ENCODE data around the gene QTRT2.

Gene QTRT2

DNA sequence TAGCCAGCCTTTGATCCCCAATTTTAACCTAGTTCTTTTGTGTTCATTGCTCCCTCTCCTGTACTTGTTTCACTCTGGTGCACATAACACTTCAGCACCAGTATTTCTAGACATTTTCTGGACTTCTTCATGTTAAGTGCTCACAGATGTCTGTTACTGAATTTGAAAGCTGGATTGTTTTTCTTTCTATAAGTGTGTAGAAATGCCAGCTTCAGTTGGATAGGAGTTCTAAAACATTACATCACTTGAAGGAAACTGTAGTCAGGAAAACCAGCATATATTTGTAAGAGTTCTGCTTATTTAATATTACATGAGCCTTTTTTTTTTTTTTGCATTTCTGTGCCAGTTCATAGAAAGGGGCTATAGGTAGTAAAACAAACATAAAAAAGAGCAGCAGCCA is 21.6 kb downstream of the QTRT2 start:
- no peak for DNase-seq (ENCODE audit: low read depth in 2 of 2)

DNA sequence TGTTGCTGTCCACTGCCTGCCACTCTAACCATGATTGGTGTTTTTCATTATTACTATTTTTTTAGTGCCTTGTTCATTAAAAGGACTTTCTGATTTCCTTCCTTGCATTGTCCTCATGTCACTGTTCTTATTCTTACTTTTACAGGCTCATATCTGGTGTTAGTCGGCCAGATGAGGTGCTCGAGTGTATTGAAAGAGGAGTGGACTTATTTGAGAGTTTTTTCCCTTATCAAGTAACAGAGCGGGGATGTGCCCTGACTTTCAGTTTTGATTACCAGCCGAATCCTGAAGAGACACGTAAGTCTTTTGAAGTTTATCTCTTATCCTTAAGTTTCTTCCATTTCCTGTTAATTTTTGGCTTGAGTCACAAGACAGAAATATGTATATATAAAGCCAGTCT is 23.2 kb downstream of the QTRT2 start:
- no peak for DNase-seq (ENCODE audit: low read depth in 2 of 2)

DNA sequence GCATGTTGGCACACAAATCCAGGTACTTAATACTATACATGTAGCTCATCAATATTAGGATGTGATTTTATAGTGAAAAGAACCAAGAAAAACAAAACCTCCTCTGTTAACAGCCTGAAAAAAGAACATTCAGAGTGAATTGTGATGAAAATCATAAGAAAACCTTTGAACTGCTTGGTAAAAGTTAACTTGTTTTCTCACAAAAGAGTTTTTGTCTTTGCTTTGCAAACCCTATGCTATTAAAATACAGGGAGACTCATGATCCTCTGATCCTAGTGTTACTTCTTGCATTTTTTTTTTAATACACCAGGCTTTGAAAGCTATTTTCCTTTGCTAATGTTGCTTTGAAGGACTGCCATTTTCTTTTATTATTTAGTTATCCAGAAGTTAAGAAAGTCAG is 23.7 kb downstream of the QTRT2 start:
- no peak for DNase-seq (ENCODE audit: low read depth in 2 of 2)

DNA sequence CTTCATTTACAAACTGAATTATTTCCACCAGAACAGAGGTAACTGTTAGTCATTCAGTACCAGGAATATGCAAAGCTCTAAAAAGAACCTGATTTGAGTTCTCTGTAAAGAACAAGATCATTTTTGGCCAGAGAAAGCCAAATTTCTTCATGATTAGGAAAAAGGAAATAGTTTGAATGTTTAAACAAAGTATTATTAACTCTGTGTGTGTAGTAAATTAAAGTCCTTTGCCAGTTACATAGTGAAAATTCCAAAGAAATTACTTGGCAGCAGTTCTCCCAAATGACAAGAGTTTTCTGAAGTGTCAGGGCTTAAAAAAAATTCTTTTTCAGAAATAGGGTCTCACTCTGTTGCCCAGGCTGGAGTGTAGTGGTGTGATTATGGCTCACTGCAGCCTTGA is 24.5 kb downstream of the QTRT2 start:
- DNase-seq (ENCODE audit: low read depth in 2 of 2): no peak

DNA sequence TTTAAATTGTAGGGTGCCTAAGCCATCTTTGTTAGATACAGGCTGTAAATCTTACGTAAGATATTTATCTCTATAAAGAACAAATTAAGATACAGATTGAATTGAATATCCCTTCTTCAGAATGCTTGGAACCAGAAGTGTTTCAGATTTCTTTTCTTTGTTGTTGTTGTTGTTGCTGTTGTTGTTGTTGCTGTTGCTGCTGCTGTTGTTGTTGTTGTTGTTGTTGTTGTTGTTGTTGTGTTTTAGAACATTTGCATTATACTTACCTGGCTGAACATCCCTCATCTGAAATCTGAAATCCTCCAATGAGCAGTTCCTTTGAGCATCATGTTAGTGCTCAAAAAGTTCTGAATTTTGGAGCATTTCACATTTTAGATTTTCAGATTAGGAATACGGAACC is 26.6 kb downstream of the QTRT2 start:
- no peak for DNase-seq (ENCODE audit: low read depth in 2 of 2)

DNA sequence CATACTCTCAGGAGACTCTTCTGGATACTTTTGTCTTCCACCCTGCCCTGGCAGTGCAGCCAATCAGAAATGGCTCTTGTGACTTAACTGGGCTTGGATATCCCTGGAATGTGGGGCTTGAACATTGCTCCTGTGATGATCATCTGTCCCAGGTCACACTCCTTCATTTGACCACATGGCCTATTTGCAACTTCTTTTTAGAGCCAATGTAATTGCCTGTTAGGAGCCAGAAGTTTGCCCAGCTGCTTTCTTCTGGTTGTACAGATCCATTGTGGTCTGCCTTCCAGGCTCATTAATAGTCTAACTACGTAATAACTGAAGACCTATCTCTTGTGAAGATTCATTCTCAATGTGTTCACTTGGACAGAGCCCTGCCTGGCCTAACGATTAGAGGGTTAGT is 29.8 kb downstream of the QTRT2 start:
- no peak for DNase-seq (ENCODE audit: low read depth in 2 of 2)

DNA sequence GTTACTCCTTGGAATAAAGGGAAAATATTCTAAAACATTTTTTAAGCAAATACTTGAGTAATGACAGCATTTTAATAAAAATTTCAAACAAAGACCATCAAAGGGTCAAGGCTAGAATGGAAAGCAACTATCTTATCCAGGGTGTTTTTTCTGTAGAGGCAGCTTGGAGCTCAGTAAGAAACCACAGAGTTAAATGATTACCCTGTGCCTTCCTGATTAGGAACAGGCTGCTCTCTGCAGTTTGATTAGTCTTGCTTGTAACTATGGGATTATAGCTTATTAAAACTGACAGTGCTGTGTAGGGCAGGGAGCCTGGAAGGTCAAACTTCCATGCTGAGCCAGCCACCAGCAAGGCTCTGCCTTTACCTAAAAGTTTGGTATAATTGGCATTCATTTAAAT is 33.1 kb downstream of the QTRT2 start:
- no peak for DNase-seq (ENCODE audit: low read depth in 2 of 2)

DNA sequence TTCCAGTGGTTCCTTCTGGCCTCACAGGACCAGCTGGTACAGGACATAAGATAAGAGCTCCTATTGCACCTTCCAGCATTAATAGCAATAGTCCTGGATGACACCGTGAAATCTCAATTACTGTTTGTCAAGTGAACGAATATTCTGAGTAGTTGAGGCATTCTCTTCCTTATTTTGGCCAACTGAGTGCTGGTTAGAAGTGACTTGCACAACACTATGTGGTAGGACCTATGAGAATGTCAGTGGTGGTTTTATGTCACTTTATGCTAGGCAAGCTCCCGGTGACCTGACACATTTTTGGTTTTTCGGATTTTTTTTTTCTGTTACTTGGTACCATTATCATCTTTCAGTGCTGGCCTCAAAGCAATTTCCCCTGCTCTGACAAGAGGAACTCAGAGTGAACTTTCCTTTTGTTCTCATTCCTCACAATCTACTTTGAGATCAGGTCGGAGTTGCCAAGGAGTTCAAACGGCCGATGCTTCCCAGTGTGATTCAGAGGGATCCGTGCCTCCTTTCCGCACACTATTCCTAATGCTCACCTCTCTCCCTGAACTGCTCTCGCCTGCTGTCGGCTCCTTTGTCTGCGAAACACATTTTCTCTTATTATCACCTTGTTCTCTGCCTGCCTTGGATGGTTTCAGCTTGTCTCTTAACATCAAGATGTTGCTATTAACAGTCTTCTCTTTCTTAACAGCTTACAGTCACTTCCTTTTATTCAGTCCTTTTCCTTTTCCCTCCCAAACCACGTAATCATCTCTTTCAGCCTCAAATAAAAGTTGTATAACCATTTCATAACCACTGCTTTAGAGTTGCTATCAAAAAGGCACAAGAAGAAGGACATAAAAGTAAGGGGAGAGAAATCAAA is 35.8 kb downstream of the QTRT2 start:
- DNase-seq (ENCODE audit: low read depth in 2 of 2): no peak

DNA sequence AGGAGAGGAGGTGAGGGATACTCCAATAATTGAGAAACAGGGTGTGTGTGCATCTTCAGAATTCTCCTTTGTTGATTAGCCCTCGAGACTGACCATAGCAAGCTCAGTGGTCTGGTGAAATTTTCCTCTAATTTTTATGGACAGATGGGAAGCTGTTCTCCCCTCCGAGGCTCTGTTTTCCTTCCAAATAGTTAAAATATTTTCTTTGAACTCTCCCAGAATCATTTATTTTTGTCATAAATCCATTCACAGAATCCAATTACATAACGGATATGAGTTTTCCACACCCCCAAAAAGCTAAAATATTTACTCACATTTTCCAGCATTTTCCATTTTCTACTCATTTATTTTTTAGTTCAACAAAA is 36.5 kb downstream of the QTRT2 start:
- no peak for DNase-seq (ENCODE audit: low read depth in 2 of 2)

DNA sequence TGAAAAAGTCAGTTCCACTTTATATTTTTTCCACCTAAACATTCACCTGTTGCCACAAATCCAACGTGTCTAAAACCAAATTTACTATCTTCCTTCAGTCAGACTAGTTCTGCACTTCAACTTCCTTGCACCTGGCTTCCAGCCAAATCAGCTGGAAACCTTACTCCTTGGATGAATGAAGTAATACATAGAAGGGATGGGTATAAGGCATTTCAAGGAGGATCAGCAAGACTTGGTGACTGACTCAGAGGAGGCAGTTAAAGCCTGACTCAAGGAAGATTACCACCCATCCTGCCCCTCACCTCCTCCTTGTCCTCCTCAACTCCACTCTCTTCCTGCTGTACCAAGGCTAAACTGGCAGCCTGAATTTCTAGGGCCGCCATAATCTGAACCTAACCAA is 37.1 kb downstream of the QTRT2 start:
- DNase-seq (ENCODE audit: low read depth in 2 of 2): no peak

DNA sequence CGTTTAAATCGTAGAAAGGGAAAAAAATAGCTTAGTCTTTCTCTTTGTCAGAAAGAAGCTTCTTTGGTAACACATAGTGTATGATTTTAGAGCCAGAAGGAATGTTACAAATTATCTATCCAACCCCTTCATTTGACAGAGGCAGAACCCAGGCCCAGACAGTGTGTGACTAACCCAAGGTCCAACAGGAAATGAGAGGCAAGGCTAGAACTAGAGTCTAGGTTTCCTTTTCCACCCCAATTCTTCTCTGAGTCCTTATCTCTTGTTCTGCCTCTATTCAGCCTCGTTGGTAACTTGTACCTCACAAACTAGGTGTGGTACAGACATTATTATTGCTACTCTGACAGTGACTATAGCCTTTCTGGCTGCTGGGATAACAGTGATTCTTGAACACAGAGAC is 39.3 kb downstream of the QTRT2 start:
- DNase-seq (ENCODE audit: low read depth in 2 of 2): no peak

DNA sequence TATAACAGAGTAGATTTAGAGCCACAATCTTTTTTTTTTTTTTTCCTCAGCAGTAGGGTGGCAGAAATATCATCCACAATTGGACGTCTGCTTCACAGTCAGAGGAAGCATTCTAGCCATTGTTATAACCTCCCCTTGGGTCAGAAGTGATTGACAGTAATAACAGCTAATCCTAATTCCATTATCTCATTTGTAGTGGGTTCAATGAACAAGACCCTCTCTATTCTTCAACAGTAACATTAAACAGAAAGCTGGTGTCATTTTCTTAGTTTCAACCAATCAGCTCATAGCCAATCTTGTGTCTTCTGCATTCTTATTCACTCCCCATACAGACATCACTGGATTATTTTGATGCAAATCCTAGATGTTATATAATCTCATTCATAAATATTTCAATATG is 44.6 kb downstream of the QTRT2 start:
- DNase-seq (ENCODE audit: low read depth in 2 of 2): no peak

DNA sequence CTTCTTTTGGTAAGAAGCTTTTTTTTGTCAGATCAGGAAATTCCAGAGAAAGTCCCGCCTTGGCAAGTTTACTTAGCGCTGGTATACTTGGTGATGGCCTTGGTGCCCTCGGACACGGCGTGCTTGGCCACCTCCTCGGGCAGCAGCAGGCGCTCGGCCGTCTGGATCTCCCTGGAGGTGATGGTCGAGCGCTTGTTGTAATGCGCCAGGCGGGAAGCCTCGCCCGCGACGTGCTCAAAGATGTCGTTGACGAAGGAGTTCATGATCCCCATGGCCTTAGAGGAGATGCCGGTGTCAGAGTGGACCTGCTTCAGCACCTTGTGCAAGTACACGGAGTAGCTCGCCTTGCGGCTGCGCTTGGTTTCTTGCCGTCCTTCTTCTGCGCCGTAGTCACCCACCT is 46.6 kb downstream of the QTRT2 start:
- no peak for DNase-seq (ENCODE audit: low read depth in 2 of 2)

DNA sequence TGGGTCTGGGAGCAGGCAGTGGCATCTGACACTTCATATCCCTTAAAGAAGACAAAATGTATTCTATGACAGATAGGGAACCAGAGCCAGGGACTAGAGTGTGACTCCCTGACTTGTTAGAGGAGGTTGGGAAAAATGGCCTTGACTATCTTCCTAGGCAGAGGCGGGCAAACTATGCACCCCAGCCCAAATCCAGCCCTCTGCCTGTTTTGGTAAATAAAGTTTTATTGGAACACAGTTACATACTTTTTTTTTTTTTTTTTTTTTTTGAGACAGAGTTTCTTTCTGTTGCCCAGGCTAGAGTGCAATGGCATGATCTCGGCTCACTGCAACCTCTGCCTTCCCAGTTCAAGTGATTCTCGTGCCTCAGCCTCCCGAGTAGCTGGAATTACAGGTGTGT is 47.3 kb downstream of the QTRT2 start:
- no peak for DNase-seq (ENCODE audit: low read depth in 2 of 2)

DNA sequence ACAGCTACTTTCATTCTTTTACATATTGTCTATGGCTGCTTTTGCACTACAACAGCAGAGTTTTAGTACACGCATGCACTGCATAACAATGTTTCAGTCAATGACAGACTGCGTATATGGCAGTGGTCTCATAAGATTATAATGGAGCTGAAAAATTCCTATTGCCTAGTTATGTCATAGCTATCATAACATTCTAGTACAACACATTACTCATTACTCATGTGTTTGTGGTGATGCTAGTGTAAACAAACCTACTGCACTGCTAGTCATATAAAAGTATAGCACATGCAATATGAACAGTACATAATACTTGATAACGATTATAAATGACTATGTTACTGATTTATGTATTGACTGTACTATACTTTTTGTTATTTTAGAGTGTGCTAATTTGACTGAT is 47.9 kb downstream of the QTRT2 start:
- no peak for DNase-seq (ENCODE audit: low read depth in 2 of 2)

DNA sequence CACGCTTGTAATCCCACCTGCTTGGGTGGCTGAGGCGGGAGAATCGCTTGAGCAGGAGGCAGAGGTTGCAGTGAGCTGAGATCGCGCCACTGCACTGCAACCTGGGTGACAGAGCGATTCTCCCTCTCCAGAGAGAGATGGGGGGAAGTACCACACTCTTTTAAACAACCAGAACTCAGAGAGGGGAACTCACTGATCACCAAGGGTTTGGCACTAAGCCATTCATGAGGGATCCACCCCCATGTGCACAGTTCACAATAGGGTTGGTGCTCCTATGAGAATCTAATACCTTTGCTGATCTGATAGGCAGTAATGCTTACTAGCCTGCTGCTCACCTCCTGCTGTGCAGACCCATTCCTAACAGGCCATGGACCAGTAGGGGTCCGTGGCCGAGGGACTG is 51.6 kb downstream of the QTRT2 start:
- no peak for DNase-seq (ENCODE audit: low read depth in 2 of 2)

DNA sequence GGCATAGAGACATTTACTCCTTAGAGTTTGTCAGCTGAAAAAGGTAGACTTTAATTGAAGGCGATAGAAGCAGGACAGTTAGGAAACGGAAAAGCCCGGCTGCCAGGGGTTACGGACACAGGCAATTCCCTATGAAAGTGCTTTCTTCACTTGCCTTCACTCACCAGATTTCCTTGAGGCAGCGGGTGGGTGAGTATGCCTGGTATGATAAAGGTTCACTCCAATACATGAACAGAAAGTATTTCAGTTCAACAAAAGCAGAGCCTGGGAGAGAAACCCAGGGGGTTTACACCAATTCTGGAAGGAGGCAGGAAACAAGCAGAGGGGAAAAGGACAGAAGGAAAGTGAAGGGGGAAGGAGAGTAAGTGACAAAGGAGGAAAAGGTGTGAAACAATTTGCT is 53.9 kb downstream of the QTRT2 start:
- DNase-seq (ENCODE audit: low read depth in 2 of 2): no peak

DNA sequence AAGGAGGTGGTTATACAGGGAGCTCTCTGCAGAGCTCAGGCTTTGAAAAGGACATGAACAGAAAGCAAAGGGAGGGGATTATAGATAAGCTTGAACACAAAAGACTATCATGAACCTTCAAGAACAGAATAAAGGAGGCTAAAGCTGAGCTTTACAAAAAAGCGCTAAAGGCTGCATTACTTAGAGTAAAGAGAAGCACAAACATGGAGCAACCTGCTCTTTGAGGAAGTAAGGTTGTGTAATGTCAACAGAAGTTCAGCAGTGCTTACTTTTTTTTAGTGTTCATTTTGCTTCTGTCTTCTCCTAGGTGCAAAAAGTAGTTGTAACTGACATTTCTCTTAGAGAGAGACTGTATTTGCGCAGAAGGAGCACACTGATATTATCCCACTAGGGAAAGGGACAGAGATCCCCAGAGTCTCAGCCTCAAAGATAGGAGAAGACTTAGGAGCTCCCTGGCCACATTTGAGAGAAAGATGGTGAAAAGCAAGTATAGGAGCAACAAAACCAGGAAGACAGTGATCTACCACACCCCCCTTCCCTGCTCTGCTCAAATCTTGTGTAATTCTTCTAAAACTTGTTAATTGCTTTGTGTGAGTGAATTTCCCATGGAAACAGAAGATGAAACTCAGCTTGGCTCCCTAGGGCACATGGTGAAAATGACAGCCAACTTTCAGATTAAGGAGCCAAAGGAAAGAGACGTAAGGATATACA is 54.7 kb downstream of the QTRT2 start:
- no peak for DNase-seq (ENCODE audit: low read depth in 2 of 2)

DNA sequence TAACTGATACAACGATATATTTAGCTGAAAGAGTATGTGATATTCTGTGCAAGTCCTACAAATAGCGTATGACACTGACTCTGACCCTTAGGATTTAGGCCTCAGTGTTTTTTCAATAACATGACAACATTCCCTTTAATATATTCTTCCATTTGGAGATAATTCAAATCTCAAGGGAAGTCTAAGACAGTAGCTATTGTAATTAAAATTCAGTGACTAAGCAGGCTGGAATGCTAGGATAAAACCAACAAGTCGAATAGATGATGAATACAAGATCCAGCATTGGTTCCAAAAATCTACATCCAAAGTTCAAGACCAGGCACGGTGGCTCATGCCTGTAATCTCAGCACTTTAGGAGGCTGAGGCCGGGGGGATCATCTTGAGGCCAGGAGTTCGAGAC is 56.2 kb downstream of the QTRT2 start:
- DNase-seq (ENCODE audit: low read depth in 2 of 2): no peak

DNA sequence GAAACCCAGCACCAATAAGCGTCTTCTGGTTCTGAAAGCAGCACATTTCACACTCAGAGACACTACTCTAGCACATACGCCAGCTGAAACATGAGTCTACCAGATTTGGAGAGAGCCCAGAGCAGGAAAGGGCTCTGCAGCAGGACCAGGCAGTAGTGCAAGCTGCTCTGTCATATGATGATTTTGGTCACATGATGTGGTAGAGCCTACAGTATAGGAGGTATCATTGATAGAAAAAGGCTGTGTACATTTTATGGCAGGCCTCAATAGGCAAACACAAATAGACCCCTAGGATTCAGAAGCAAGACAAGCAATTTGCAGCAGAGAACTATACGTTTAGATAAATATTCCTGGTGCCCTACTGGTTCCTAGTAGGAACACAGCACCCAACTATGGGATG is 58.2 kb downstream of the QTRT2 start:
- no peak for DNase-seq (ENCODE audit: low read depth in 2 of 2)

DNA sequence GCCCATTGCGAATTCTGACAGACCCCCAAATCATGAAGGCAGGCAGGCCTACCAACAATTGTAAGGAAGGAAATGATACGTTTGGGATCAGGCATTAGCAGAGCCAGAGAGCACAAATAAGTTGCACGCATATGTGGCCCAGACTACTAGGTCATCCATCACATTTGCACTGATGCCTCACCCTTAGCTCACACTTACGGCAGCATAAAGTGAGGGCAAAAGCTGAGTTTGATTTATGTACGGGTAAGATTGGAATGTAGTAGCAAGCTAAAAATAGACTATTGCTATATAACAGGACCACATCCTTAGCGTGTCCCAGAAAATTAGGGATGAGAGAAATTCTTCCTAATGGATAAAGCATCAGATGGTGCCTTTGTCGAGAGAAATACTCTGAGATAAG is 58.6 kb downstream of the QTRT2 start:
- DNase-seq (ENCODE audit: low read depth in 2 of 2): no peak

DNA sequence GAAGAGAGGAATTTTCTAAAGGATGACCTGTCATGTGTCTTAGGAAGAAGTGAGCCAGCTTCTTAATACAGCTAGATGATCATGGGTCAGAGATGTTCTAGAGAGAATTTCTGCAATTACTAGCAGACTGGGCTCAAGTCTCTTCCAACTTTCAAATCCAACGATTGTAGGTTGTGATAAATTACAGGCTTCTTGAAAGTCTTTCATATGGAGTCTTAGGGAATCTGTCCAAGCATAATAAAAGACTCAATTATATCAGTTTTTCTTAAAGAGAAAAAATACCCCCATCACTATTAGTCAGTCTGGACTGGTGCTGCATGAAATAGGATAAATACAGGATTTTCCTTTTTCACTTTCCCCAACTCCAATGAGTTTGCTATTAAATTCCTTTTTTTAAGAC is 63.2 kb downstream of the QTRT2 start:
- no peak for DNase-seq (ENCODE audit: low read depth in 2 of 2)

DNA sequence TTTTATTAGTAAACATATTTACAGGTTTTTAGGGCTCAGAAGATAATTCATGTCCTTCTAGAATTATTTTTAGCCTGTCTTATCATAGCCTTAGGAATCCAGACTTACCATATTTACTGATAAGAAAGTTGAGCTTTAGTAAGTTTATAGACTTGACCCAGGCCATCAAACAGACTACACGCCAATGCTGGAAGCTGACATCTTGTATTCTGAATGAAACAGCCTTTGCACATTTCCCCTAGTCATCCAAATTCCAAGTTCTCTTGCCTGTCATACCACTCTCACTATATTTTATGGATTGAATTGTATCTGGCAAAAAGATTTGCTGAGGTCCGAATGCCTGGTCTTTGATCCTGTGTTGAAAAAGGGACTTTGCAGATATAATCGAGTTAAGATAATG is 63.7 kb downstream of the QTRT2 start:
- DNase-seq (ENCODE audit: low read depth in 2 of 2): no peak

Measured in stimulated activated CD4-positive, alpha-beta T cell treated with anti-CD3 and anti-CD28 coated beads, Interleukin-1b, Interleukin-23, amount 100 ng/mL, for 1 hour (primary cell).